ENCODE measurements around the gene P4HA2. TPM values are rescaled to one million over a fixed set of nuclear protein-coding genes. Genes with fewer than 3 reads are reported as not detected.
A peak's percentile ranks its signal among the peaks of the same experiment; 100 is the strongest.

Gene P4HA2
- total and polyA plus RNA-seq, 2 donors from 2014 or later, result 32.5 to 54.1 TPM

DNA sequence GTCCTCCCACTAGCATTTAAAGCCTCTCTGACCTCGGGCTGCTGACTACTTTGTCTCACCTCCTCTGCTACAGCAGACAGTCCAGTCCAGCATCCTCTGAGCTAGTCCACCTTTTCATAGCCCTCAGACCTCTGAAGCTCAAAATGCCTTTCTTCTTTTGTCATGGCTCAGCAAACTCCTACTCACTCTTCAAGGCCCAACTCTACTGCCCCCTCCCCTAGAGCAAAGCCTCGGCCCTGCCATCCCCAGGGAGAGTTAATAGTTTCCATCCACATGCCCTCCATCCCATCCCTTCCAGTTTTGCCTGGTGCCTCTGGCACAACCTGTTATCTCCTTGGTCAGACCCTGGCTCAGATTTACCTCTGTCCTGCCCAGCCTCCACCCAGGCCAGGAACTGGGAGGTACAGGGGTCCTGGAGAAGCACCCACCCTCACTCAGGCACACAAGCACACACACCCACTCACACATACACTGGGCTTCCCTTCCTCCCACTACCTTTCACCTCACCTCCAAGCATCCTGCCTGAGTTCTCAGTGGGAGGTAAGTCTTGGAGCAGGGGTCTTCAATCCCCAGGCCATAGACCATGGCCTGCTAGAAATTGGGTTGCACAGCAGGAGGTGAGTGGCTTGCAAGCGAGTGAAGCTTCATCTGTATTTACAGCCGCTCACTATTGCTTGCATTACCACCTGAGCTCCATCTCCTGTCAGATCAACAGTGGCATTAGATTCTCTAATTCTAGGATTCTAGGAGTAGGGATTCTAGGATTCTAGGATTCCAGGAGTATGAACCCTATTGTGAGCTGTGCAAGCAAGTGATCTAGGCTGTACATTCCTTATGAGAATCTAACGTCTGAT lies 47.9 kb upstream of the P4HA2 start:
- no peak for FAIRE-seq
- TF ChIP-seq, protein P1, sequence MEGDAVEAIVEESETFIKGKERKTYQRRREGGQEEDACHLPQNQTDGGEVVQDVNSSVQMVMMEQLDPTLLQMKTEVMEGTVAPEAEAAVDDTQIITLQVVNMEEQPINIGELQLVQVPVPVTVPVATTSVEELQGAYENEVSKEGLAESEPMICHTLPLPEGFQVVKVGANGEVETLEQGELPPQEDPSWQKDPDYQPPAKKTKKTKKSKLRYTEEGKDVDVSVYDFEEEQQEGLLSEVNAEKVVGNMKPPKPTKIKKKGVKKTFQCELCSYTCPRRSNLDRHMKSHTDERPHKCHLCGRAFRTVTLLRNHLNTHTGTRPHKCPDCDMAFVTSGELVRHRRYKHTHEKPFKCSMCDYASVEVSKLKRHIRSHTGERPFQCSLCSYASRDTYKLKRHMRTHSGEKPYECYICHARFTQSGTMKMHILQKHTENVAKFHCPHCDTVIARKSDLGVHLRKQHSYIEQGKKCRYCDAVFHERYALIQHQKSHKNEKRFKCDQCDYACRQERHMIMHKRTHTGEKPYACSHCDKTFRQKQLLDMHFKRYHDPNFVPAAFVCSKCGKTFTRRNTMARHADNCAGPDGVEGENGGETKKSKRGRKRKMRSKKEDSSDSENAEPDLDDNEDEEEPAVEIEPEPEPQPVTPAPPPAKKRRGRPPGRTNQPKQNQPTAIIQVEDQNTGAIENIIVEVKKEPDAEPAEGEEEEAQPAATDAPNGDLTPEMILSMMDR (IDR thresholded peaks at IDR 0.05; ENCODE audit: borderline replicate concordance, extremely low read depth, insufficient read depth), result no peak
- Histone ChIP-seq H3K4me3 (ENCODE audit: low read length in 3 of 3) (peak overlapping the region in 2 of 3 donors; percentile 74 to 77), H3K4me1 (ENCODE audit: control insufficient read depth in 2 of 3, insufficient read depth in 2 of 3, low read depth in 1 of 3, low read length in 3 of 3) (peaks cover 0 to 24% (median 18%) of the 10 kb centered on the region in 3 donors), H3K27ac (ENCODE audit: low read depth in 2 of 2, low read length in 2 of 2) (peak overlapping the region in 1 of 2 donors; percentile 30), H3K36me3 (ENCODE audit: control insufficient read depth in 2 of 3, insufficient read depth in 3 of 3, low read length in 3 of 3) (peaks cover 0 to 2% (median 0%) of the 10 kb centered on the region in 3 donors), H3K9me3 (ENCODE audit: control insufficient read depth in 2 of 3, insufficient read depth in 1 of 3, low read length in 3 of 3) (no peaks in the 10 kb centered on the region), H3K27me3 (ENCODE audit: control insufficient read depth, insufficient read depth, low read length) (no peaks in the 10 kb centered on the region), H3K9ac (ENCODE audit: low read length in 3 of 3) (peak overlapping the region in 1 of 3 donors; percentile 24)
- intact Hi-C loops (cut with DNase I), result no loop called here
- DNase-seq, result peak in 1 of 5 donors; percentile 31

DNA sequence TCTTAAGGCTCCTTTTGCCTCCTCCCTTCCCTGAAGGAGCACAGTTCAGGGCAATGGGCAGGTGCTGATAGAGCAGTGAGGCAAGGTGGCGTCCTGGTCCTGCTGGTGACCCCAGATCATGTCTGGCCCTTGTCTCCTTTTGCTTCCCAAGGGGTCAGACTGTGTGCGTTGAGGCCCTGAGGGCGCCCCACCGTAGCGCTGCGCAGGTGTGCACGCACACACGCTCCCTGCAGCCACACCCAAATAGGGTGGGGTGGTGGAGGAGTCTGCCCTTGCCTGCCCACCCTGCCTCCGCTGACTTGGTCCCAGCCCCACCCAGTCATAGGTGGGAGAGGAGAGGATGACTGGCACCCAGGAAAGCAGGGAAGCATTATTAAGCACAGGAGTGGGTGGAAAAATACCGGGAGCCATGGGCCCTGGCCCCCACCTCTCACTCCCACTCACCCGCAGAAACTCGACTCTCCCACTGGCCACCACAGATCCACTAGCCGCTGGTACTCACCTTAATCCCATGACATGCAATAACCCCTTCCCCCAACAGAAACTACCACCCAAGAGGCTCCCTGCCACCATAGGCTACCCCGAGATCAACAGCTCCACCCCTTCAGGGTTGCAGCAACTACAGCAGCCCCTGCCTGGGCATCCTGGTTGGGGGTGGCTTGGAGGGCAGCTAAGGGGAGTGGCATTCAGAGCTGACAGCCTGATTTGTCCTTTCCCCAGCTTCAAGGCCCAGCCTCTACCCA lies 46.6 kb upstream of the P4HA2 start:
- Histone ChIP-seq H3K4me3 (ENCODE audit: low read length in 3 of 3) (peak overlapping the region; percentile 30 to 74 (median 45)), H3K9ac (ENCODE audit: low read length in 3 of 3) (peak overlapping the region in 1 of 3 donors; percentile 3), H3K9me3 (ENCODE audit: control insufficient read depth in 2 of 3, insufficient read depth in 1 of 3, low read length in 3 of 3) (no peaks in the 10 kb centered on the region), H3K27me3 (ENCODE audit: control insufficient read depth, insufficient read depth, low read length) (no peaks in the 10 kb centered on the region), H3K36me3 (ENCODE audit: control insufficient read depth in 2 of 3, insufficient read depth in 3 of 3, low read length in 3 of 3) (peaks cover 0 to 2% (median 0%) of the 10 kb centered on the region in 3 donors), H3K27ac (ENCODE audit: low read depth in 2 of 2, low read length in 2 of 2) (peak overlapping the region; percentile 59 to 66), H3K4me1 (ENCODE audit: control insufficient read depth in 2 of 3, insufficient read depth in 2 of 3, low read depth in 1 of 3, low read length in 3 of 3) (peaks cover 0 to 20% (median 17%) of the 10 kb centered on the region in 3 donors)
- intact Hi-C loops (cut with DNase I), result no loop called here
- DNase-seq (peak in 3 of 5 donors; percentile 31 to 81 (median 63)), FAIRE-seq (no peak)
- TF ChIP-seq, protein P1 (IDR thresholded peaks at IDR 0.05; ENCODE audit: borderline replicate concordance, extremely low read depth, insufficient read depth), result no peak

DNA sequence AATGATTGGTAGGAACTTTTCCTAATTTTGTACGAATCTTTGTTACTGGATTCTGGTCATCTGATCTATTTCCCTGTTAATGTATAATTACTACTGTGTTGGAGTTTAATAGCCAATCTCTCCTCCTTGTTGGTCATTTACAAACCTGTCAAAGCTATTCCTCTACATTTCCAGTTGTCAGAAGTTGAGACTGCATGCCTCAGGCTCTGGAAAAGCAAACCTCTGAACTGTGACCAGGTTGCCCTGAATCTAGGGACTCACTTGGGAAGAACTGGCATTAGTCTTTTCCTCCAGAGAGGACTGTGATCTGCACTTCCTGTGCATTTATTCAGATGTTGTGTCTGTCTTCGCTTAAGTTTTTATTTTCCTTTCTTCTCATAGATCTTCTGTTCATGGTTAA lies 46.0 kb upstream of the P4HA2 start:
- TF ChIP-seq, protein P1 (IDR thresholded peaks at IDR 0.05; ENCODE audit: borderline replicate concordance, extremely low read depth, insufficient read depth), result no peak
- H3K4me1 ChIP-seq (ENCODE audit: control insufficient read depth in 2 of 3, insufficient read depth in 2 of 3, low read depth in 1 of 3, low read length in 3 of 3), result peaks cover 0 to 18% (median 12%) of the 10 kb centered on the region in 3 donors
- DNase-seq (peak in 2 of 5 donors; percentile 35 to 56), FAIRE-seq (peak; percentile 29)
- no peaks in the 10 kb centered on the region for H3K9me3 ChIP-seq (ENCODE audit: control insufficient read depth in 2 of 3, insufficient read depth in 1 of 3, low read length in 3 of 3)
- peak overlapping the region; percentile 59 to 66 for H3K27ac ChIP-seq (ENCODE audit: low read depth in 2 of 2, low read length in 2 of 2)
- H3K4me3 ChIP-seq (ENCODE audit: low read length in 3 of 3), result peak overlapping the region in 2 of 3 donors; percentile 31 to 74
- intact Hi-C loops (cut with DNase I), result no loop called here
- H3K9ac ChIP-seq (ENCODE audit: low read length in 3 of 3), result peak overlapping the region in 1 of 3 donors; percentile 3
- H3K36me3 ChIP-seq (ENCODE audit: control insufficient read depth in 2 of 3, insufficient read depth in 3 of 3, low read length in 3 of 3), result peaks cover 0 to 2% (median 0%) of the 10 kb centered on the region in 3 donors
- H3K27me3 ChIP-seq (ENCODE audit: control insufficient read depth, insufficient read depth, low read length), result no peaks in the 10 kb centered on the region

All from kidney (tissue), 14 donors.